HG02938 (cell line): Measurements from ENCODE around the gene NELFA.
"Not testable (repeated sequence)": the region's sequence is repeated elsewhere in the genome, so short reads cannot be mapped to it uniquely, and the experiment has no call there.

Experiments used
- ATAC-seq: cut with Tn5 transposase; IDR thresholded peaks from one replicate; pipeline ENCODE4 v1.9.1; 2021; ENCODE audit warnings: mild to moderate bottlenecking, moderate library complexity; ENCODE audit not compliant: unreplicated experiment

The NELFA gene

GRCh38 chr4:1994938-1995337, 13.8 kb downstream of the NELFA start:
- no peak for ATAC-seq

- not testable (repeated sequence) for ATAC-seq
These were observed 14.9 kb downstream of the NELFA start for GRCh38 chr4:1993718-1994516.

DNA sequence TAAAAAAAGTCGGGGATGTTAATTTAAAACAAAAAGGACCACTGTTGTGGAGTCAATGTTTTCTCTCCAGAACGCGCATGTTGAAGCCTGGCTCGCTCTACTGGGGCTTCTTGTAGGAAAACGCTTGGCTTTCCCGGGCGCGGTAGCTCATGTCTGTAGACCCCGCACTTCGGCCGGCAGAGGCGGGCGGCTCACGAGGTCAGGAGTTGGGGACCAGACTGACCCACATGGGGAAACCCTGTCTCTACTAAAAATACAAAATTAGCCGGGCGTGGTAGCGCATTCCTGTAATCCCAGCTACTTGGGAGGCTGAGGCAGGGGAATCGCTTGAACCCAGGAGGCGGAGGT, 15.6 kb downstream of the NELFA start:
- no peak for ATAC-seq

- no peak for ATAC-seq
These were observed 16.2 kb downstream of the NELFA start for GRCh38 chr4:1992468-1993168.

DNA sequence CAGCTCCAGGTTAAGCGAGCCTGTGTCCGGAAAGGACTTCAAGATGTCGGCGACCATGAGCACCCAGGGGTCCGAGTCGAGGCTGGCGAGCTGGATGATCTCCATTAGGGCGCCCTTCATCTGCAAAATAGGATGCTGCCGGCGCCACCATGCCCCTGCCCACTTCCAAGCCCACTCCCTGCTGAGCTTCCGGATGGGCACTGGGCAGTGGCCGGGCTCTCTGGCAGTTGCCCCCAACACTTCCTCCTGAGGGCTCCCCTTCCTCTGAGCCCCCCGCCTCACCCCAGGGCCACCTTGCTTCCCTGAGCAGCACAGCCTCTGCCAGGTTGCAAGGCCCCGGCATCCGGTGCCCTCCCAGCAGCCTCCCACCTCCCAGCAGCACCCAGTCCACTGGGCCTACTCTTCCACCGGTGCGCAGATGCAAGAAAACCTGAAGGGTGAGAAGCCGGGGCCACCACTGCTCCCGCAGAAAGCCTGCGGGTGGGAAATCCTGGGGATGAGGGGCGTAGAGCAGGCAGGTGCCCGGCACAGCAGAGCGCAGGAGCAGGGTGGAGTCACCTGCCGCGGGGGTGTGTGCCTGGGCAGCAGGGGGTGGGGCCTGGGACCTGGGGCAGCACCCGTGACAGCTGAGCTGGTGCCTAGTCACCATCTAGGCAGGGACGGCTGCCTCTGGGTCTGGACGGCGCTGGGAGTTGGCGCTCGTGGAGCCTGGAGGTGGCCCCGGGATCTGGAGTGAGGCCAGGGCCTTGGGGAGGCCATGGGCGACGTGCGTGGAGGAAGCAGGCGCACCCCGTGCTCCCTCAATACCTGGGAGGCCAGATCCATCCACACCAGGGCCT, 17.0 kb downstream of the NELFA start:
- no peak for ATAC-seq

GRCh38 chr4:1991087-1991486, 17.7 kb downstream of the NELFA start:
- ATAC-seq, result no peak

DNA sequence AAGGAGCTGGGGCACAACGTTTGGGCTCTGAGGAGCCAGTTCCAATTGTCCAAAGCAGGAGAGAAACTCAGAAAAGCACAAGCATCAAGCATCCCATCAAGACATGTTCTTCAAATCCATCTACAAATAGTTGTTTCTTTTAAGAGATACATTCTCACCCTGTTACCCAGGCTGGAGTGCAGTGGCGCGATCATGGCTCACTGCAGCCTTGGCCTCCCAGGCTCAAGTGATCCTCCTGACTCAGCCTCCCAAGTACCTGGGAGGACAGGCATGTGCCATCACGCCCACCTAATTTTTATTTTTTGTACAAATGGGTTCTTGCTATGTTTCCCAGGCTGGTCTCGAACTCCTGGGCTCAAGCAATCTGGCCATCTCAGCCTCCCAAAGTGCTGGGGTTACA, 18.1 kb downstream of the NELFA start:
- ATAC-seq, result no peak

DNA sequence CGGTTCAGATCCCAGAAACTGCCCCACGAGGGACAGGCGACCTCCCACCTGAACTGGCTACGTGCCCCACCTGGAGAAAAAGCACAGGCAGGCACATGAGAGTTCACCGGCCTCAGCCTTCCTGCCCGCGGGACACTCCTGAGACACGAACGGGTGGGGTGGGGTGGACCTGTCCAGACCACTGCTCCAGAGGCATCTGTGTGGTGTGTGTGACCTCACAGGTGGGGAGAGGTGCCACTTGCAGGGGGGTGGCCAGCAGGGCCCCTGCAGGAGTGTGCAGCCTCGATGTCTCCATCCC, 18.5 kb downstream of the NELFA start:
- ATAC-seq, result no peak

- no peak for ATAC-seq
These were observed 19.0 kb downstream of the NELFA start for GRCh38 chr4:1989533-1990347.

GRCh38 chr4:1988327-1988724, 20.4 kb downstream of the NELFA start:
- no peak for ATAC-seq

DNA sequence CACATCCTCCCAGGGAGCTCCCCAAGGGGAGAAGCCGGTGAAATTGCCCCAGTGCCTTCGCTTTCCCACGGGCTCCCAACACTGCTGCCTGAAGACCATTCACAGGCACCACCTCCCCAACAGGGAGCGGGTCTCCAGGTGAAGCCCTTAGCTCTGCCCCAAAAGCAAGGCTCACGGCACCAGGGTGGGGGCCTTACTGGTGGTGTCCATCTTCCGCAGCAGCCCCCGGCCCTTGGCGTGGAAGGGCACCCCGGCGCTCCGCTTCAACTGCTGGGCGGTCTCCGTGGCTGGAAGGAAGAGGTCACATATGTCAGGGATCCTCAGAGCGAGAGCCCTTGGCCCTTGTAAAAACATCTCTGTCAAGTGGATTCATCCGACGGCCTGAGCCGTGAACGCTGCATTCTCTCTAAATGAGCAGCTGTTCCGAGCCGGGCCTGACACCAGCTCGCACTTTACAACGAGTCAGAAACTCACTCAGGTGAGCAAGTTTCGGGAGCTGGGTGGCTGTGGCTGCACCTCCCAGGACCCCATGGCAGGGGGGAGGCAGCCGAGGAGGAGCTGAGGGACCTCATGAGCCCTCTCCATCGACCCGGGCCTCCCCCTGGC, 20.9 kb downstream of the NELFA start:
- no peak for ATAC-seq

GRCh38 chr4:1987296-1987695, 21.5 kb downstream of the NELFA start:
- ATAC-seq, result no peak

- no peak for ATAC-seq
These were observed 22.1 kb downstream of the NELFA start for GRCh38 chr4:1986578-1987210.

- ATAC-seq, result no peak
These were observed 22.8 kb downstream of the NELFA start for GRCh38 chr4:1985780-1986577.

- no peak for ATAC-seq
These were observed 23.5 kb downstream of the NELFA start for GRCh38 chr4:1985294-1985693.

DNA sequence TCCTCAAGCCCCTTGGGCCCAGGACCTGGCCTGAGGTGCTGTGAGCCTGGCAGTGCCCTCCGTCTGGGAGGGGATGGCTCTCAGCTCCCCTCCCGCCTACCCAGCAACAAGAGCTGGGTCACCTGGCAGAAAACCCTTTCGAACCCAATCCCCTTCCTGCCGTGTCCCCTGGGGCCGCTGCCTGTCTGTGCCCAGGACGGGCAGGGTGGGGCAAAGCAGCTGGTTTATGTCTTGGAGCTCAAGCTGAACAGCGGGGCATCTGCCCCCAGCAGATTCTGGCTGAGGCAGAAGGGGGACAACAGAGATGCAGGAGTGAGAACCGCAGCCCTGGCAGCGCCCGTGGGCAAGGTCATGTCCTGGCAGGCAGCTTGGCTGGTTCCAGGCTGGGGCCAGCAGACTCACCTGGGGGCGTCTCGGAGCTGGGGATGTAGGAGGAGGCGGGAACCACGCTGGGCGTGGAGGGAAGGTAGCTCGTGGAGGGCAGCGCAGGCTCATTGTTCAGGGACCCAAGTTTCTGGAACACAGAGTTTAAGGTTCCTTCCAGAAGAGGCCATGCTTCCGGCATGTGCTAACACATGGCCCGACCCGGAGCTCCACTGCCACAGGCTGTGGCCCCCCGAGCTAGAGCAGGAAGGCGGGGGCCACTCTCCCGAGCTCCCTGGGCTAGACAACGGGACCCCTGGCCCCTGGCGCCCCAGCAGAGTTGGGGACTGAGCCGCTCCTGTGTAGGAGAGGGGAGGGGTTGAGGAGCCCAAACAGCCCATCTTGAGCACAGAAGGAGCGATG, 24.2 kb downstream of the NELFA start:
- ATAC-seq, result no peak

DNA sequence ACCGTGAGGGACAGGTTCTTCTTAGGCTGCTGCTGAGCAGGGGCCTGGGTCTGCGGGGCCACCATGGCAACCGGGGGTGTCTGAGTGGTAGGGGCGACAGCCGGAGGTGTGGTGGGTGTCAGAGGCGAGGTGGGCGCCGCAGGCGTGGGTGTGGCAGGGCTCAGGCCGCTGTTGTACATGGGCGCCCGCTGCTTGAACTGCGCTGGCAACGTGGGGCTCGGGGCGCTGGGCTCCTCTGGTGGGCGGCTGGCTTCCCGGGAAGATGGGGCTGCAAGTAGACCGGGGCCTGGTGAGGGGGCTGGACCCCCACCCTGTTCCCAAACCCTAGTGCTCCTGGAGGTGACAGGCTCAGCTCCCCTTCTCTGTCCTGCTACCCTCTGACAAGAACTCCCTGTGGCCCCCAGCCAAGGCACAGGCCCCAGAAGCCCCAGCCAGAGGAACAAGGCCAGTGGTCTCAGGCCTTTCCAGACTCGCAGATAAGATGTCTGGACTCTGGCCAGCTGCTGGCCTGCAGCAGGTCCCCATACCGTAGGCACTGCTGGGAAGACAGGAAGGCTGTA, 24.8 kb downstream of the NELFA start:
- no peak for ATAC-seq
